Left cardiac atrium (tissue), 4 donors: ENCODE data around the gene CSNK2A2. TPM values are rescaled to one million over a fixed set of nuclear protein-coding genes. Genes with fewer than 3 reads are reported as not detected.

Experiments used
- ATAC-seq, 2 donors: fragments of 200-7000 bp; cut with Tn5 transposase; one replicate each; pipeline ENCODE4 v1.9.1; 2020; ENCODE audit warnings: mild to moderate bottlenecking in 2 of 2, moderate library complexity in 2 of 2
- DNase-seq: peaks from one replicate; pipeline ENCODE4 v3.0.0-alpha.2; 2020
- intact Hi-C, 2 donors: fragments of 100-400 bp; cut with DNase I; formaldehyde crosslinking; loops; one replicate each; pipeline versions ENCODE4 v1.14.1 to v1.15.1; 2022 to 2023
- total RNA-seq, 2 donors: library from RNA; stranded (reverse); fragmentation: NEBNext Ultra II Directional; extraction: Animal tissue kit (Norgen Biotek cat#: 25700); gene quantifications; one replicate each; pipeline ENCODE4 v1.2.1, GENCODE V29; 2021
- donor health status: DM: no; HTN: yes; CAD: no.
- donor health status: DM: no; HTN: yes; CAD: no; lungs with severe emphysema.
- donor health status: DM: yes; HTN: yes; CAD: no.
- donor health status: Dilated cardiomyopathy.

CSNK2A2 gene
- total RNA-seq, 2 donors from 2014 or later = 30.6 to 32.3 TPM

DNA sequence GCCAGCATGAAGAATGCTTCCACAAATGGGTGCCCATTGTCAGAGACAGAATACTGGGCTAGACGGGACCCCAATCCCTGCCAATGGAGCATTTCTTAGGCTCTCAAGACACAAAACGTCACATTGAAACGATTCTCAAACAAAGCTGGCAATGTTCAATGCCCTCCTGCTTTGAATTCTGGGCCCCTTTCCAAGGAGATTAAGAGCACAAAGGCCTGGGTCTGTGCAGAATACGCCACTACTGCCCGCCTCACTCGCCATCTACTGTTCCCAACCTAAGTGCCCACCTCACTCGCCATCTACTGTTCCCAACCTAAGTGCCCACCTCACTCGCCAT is 78.4 kb downstream of the CSNK2A2 start:
- intact Hi-C loops = no loop called here
- ATAC-seq (peak; percentile 3 to 5), DNase-seq (no peak)

DNA sequence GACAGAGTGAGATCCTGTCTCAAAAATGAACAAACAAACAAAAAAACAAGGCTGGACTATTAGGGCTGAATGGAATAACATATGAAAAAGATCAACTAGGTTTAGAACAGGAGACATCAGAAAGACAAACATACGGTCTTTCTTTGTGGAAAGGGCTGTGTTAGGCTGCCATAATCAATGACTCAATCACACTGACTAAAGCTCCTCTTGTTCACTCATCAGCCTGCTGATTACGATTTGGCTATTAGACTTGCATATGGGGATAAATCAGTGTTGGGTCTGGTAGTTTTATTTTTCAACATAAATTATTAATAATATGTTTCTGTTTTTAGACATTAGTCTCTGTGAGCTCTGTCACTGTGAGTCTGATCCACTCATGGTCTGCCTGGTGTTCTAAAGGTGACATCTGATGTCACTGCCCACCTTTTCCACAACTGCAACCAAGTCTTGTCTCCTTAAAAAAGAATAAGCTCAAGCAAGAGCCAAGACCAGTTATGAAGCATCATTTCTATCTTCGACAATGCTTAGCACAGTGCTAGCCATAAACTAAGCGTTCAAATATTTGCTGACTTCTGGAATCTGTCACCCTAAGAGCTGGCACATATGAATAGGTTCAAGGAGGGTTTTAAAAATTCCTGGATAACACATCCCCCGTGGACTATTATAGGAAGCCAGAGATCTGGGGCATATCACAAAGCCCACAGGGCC is 79.0 kb downstream of the CSNK2A2 start:
- no peak for DNase-seq
- ATAC-seq = peak; percentile 46 to 49

DNA sequence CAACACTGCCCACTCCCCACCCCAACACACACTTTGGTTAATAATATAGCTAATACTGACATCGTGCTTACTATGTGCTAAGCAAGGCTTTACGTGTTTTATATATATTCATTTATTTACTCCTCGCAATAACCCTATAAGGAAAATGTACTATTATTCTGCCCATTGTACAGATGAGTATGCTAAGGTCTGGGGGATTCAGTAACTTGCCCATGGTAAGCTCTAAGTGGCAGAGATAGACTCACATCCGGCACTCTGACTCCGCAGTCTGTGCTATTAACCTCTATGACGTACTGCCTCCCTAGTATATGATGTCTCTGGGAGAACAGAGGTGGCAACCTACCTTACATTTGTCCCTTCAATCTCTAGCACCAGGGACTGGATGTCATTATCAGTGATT is 81.4 kb downstream of the CSNK2A2 start:
- DNase-seq (no peak), ATAC-seq (no peak)

More for the DNA sequence above, 79.0 kb downstream of the CSNK2A2 start:
- intact Hi-C loops = no loop called here

DNA sequence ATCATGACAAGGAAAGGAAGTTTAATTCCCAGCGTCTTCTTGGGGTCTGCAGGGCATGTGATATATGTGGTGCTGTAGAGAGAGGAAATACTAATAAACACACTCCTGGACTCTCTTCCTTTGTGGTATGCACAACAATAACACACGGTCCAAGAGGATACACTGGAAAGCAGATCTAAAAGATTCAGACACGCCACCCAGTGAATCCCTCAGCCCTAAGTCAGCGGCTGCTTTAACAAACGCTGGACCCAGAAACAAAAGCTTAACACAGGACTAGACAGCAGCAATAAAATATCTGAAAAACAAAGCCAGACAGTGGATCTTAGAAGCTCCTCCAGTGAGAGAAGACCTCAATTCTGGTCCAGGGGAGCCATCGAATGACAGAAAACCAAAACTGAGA is 81.8 kb downstream of the CSNK2A2 start:
- DNase-seq = no peak
- no peak for ATAC-seq
- intact Hi-C loops = no loop called here

More for the DNA sequence above, 81.4 kb downstream of the CSNK2A2 start:
- intact Hi-C loops = no loop called here

DNA sequence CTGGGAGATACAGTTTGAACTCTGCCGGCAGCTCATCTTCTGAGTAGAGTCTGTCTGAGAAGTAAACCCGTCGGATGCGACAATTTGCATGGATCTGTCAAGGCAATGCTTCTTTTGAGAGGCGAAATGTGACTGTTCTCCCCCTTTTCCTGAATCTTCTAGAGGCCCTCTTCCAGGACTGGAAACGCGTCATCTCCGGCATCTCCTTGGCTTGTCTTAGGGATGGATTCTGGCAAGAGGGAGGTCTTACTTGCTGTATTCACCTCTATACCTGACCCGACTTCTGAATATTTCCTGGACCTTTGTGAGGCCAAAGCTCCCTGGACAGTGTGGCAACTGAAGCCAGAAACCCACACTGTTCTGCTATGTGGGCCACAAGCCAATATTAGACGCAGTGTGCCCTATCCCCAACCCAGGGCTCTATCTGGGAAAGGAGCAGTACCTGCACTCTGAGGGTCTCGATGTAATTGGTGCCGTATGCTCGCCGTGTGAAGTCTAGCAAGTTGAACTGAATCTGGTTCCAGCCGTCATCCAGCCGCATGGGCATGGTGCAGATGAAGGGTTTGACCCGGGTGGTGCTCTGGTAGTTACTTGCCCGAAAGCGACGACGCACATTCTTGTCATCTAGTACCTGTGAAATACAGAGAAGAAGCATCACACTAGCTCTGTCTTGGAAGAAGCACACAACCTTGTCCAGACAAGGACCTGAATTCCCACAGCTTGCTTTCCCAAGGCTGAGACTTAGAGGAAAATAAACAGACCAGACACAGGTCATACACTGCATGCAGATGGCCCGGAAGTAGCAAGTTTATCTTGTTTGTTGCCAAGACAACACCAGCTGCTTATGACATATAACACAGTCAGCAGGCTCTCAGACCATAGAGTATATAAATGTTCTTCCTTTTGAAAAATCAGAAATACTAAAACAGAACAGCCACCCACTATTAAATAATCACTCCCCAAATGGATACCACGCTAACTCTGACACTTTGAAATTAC is 82.8 kb downstream of the CSNK2A2 start:
- intact Hi-C loops = no loop called here
- DNase-seq (no peak), ATAC-seq (no peak)

DNA sequence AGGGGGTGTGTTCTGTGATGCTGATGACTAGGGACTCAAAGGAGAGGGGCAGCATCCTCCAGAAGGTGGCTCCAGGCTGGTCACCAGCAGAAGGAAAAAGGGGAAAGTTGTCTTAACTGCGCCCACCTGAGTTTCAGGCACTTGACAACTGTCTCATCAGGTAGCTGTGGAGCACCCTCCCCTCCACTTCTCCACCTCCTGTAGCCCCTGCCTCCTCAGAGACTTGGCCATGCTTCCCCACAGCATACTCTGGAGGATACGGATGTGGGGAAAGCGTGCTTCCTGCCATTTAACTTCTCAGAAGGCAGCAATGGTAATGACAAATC is 86.6 kb downstream of the CSNK2A2 start:
- intact Hi-C loops = no loop called here
- DNase-seq = no peak
- no peak for ATAC-seq

DNA sequence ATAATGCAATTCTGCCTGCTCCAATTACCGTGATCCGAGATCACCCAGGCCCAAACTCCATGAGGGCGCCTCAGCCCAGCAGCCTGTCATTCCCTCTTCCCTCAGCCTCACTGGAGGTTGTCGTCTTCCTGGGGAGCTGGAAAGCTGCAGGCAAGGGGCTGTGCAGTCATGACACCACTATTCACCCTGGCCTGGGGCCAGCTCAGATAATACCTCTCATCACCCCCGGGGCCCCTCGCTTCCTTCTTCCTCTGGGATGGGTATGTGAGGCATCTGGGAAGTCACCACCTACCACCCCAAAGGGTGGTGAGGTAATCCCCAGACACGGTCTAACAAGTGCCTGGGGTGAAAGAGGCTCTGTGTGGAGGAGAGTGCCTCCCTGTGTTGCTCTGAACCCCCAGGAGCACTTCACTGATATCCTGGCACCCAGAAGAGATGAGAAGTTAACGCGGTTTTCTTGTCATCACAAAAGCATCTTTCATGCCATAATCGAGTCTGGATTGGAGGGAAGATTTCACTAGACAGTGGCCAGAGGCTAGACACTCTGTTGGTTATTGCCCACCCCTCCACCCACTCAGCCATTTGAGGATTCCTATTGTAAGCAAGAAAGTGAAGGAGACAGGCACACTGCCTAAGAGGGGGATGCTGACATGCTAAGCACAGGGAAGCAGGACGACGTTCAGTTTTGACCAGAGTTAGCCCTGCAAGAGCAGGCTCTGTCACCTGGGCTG is 87.2 kb downstream of the CSNK2A2 start:
- peak; percentile 49 for DNase-seq
- intact Hi-C loops = no loop called here
- peak; percentile 67 to 70 for ATAC-seq

DNA sequence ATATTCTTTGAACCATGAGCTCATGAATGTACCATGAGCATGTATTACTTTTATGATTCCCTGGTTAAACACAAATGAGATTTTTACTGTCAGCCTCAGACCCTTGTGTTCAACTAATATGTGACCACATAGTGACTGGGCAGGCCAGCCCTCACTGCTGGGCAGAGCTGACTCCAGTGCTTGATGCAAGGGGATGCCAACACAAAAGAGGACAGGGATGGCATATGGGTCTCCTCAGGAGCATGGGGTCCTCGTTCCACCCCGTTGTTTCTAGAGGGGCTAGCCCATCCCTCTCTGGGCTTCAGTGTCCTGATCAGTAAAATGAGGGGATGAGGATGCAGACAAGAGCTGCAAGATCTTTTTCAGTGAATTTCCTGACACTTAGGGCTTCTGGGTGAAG is 88.0 kb downstream of the CSNK2A2 start:
- no peak for DNase-seq
- peak in 1 of 2 donors; percentile 12 for ATAC-seq
- intact Hi-C loops = no loop called here

DNA sequence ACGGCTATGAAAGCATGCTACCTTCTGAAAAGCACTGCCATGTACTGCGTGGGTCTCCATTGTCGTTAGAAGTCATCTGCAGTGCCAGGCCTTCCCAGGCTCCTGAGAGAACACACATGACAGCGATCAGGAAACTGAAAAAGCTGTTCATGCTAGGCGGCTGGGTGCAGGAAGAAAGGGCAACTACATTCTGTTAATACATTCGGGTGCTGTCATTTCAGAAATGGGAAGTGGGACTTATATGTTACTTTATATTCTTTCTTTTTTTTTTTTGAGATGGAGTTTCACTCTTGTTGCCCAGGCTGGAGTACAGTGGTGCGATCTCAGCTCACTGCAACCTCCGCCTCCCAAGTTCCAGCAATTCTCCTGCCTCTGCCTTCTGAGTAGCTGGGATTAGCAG is 88.6 kb downstream of the CSNK2A2 start:
- intact Hi-C loops = no loop called here
- ATAC-seq (no peak), DNase-seq (no peak)

Other genes starting within 250 kb of the CSNK2A2 start
- not detected for gene CNGB1, start 227.0 kb downstream of the CSNK2A2 start, total RNA-seq
- gene ZNF319, start 197.4 kb downstream of the CSNK2A2 start, total RNA-seq = 1 to 10 TPM; 5.9 to 8.1 TPM
- gene USB1, start 196.7 kb downstream of the CSNK2A2 start, total RNA-seq = 10 to 100 TPM; 32.3 to 37.7 TPM
- 10 to 100 TPM; 46.2 to 52.9 TPM for gene MMP15, start 172.4 kb downstream of the CSNK2A2 start, total RNA-seq
- 10 to 100 TPM; 31.6 to 32.0 TPM for gene CFAP20, start 68.7 kb downstream of the CSNK2A2 start, total RNA-seq
- not detected for gene PRSS54, start 96.9 kb upstream of the CSNK2A2 start, total RNA-seq
- gene GINS3, start 194.4 kb upstream of the CSNK2A2 start, total RNA-seq = 1 to 10 TPM; 5.0 to 5.6 TPM